T47D (cell line): ENCODE data around the gene CPNE7.

Experiments
- DNase-seq, 2 experiments: peaks; one replicate each; pipeline versions ENCODE4 v3.0.0 to v3.0.0-alpha.2; 2011 to 2012; ENCODE audit warnings: low read depth in 1 of 2, low spot score in 1 of 2
- JUND ChIP-seq: IDR thresholded peaks from 2 replicates; pipeline ENCODE4 v1.6.1; 2012; ENCODE audit warnings: low read depth
- in situ Hi-C: cut with HindIII; loops from 2 replicates; pipeline ENCODE4 v1.10.0; 2016; ENCODE audit warnings: low sequenced_read_pairs, low pct_unique_long_range_greater_than_20kb

The CPNE7 gene

DNA sequence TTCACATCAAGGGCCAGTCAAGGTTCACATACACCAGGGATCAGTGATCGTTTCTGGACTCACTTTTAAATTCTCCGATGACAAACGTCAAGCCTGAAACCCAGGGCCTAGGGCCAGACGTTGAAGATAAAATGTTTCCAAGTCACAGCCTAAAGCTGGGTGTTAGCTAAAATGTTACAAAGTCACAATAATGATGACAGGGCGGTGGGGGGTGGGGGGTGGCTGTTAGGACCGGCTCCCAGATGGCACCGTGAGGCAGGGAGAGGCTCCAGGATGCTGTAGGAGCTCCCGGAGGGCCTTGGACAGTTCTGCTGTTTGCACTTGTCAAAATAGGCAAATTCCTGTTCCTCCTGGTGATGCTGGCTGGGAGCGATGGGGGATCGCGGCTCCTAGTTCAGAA lies 31.4 kb upstream of the CPNE7 start:
- DNase-seq, result no peak
- in situ Hi-C loops, result no loop called here
- TF ChIP-seq JUND, result no peak

DNA sequence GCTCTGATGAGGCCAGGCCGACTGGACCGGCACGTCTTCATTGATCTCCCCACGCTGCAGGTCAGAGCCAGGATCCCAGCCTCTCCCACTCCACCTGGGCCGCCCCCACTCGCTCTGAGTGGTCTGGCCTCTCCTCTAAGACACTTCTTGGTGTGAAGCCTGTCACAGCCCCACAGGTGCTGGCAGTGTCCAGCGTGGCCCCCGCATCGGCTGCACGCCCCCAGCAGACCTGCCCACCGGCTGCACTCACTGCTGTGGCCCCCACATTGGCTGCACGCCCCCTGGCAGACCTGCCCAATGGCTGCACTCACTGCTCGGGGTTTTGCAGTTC lies 30.9 kb upstream of the CPNE7 start:
- no peak for TF ChIP-seq JUND
- DNase-seq, result no peak
- in situ Hi-C loops, result no loop called here

DNA sequence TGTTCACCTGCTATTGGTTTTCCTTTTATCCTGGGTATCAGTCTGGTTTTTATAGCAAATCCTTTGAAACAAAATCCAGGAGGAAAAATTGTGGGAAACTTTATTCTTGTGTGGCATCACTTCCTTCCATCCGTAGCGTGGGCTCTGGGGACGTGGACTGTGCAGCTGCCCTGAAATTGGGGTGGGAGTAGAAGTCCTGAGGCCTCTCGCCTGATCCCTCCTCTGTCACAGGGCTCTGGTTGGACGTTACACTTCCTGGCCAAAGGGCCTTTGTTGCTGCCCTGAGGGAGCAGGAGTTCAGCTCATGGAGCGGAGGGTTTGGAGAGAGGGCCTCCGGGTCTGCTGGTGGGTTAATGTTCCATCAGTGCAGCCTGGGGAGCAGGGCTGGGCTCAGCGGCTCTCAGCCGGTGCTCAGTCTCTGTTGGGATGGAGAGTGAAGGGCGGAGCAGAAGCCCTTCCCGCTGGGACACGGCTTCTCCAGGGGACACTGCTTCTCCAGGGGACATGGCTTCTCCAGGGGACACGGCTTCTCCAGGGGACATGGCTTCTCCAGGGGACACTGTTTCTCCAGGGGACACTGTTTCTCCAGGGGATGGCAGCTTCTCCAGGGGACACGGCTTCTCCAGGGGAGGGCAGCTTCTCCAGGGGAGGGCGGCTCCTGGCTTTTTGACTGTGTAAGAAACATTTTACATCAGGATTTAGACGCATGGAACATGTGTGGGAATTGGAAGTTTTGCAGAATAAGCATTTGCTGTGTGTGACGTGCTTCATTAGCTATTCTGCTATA lies 30.3 kb upstream of the CPNE7 start:
- DNase-seq, result no peak
- no peak for TF ChIP-seq JUND
- in situ Hi-C loops, result no loop called here

DNA sequence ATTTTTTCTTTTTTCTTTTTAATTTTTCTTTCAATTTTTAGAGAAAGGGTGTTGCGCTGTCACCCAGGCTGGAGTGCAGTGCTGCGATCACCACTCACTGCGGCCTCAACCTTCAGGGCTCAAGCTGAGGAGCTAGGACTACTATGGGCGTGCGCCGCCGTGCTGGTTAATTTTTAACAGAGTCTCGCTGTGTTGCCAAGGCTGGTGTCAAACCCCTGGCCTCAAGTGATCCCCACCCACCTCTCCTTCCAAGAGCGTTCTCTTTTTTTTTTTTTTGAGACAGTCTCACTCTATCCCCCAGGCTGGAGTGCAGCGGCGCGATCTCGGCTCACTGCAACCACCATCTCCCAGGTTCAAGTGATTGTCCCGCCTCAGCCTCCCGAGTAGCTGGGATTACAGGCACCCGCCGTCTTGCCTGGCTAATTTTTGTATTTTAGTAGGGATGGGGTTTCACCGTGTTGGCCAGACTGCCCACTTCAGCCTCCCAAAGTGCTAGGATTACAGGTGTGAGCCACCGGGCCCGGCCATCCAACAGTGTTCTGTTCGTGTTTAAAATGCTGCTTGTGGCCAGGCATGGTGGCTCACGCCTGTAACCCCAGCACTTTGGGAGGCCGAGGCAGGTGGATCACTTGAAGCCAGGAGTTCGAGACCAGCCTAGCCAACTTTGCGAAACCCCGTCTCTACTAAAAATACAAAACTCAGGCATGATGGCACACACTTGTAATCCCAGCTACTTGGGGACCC lies 29.6 kb upstream of the CPNE7 start:
- TF ChIP-seq JUND, result no peak
- in situ Hi-C loops, result no loop called here
- no peak for DNase-seq

DNA sequence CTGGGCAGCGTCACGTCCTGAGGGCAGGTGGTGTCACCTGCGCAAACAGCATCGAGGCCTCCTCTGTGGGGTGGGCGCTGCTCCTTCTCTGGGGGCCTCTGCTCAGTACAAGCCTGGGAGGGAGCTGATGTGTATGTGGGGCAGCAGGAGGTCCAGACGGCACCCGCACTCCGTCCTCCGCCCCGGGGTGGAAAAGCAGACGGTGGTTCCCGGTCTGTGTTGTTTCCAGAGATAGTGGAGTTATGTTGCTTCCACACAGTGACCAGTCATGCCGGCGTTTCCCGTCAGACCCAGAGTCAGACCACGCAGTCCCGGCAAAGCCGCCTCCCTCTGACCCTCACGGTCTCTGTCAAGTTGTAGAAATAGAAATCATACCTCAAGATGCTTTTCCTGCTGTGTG lies 28.8 kb upstream of the CPNE7 start:
- in situ Hi-C loops, result no loop called here
- DNase-seq, result no peak
- TF ChIP-seq JUND, result no peak

DNA sequence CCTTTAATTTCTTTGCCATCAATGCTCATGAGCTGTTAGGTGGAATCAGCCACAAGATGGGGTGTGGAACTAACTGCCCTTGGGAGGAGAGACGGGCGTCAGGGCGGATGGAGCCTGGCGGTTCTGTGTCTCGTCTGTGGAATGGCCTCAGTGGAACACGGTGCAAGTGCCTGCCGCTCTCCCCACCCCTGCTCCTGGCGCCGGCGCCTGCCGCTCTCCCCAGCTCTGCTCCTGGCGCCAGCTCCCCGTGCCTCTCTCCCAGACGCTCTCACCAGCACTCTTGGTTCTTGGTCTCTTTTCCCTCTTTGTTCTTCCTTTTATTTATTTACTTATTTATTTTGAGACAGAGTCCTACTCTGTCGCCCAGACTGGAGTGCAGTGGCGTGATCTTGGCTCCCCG lies 28.3 kb upstream of the CPNE7 start:
- no peak for DNase-seq
- in situ Hi-C loops, result no loop called here
- TF ChIP-seq JUND, result no peak

DNA sequence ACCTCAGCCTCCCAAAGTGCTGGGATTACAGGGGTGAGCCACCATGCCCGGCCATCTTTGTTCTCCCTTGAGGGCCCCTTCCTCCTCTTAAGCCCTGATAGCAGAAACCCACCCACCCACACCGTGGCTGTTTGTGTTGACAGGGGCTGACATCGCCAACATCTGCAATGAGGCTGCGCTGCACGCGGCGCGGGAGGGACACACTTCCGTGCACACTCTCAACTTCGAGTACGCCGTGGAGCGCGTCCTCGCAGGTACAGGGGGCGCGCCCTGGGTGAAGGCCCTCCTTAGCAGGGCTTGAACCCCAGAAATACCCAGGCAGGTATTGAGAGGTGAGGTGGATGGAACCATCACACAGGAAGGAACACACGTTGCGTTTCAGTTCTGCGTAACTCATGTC lies 27.7 kb upstream of the CPNE7 start:
- TF ChIP-seq JUND, result no peak
- in situ Hi-C loops, result no loop called here
- DNase-seq, result no peak

DNA sequence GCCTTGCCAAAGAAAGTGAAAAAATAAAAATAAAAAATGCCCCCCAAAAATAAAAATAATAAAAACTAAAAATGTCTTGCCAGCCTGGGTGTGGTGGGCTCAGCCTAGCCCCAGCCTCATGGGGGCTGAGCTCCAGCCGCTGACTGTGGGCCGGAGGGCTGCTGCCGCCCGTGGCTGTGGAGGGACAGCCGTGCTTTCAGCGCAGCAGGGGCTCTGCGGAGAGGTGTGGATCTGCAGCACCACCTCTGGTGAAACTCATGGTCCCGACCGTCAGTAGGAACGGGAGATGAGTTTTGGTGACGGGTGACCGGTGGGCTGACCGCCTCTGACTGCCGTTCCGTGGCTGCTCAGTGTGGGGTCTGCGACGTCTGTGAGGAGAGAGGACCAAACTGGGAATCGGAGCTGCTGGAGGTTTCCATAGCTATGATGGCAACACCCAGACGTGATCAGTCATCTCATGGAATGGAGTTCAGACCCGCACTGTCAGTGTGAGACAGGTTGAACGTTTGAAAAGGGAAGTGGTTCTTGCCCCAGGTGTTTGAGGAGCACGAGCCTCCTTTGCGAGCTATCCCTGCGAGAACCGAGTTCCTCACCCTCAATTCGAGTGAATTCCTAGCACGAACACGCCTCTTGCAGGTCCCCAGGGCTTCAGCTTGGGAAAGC lies 27.1 kb upstream of the CPNE7 start:
- no peak for TF ChIP-seq JUND
- DNase-seq, result no peak
- in situ Hi-C loops, result no loop called here

DNA sequence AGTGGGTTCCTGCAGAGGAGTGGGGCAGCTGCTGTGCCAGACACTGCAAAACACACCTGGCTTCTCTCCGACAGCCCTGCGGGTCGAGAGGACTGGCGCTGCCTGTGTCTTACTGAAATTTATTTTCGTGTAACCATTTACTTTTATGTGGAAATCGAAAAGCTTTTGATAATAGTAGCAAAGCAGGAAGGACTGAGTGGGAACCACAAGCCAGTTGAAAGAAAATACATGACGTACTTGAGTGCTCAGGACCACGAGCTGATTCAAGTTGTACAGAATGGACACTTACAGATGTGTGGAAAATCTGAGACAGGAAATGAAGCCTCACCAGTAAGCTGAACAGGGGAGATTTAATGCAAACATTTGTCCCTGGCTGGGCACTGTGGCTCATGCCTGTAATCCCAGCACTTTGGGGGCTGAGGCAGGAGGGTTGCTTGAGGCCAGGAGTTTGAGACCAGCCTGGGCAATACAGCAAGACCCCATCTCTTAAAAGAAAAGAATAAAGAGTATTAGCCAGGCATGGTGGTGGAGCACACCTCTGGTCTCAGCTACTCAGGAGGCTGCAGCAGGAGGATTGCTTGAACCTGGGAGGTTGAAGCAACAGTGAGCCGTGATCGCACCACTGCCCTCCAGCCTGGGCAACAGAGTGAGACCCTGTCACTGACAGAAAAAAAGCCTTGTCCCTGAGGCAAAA lies 26.4 kb upstream of the CPNE7 start:
- DNase-seq, result no peak
- no peak for TF ChIP-seq JUND
- in situ Hi-C loops, result no loop called here

DNA sequence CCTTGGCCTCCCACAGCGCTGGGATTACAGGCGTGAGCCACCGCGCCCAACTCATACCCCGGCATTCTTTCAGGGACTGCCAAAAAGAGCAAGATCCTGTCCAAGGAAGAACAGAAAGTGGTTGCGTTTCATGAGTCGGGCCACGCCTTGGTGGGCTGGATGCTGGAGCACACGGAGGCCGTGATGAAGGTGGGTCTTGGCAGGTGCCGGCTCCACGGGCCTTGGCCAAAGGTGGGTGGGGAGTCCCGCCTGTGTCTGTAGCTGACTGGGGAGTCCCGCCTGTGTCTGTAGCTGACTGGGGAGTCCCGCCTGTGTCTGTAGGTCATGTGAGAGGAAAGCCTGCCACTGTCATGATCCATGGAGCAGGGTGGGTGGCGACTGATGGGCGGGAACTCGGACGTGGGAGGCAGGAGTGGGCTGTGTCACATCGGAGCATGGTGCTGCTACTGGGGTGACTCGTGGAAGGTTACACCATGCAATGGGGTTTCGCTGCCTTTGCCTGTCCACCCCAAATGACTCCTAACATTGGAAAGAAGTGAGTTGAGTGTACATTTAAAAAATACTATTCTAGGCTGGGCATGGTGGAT lies 25.0 kb upstream of the CPNE7 start:
- no peak for TF ChIP-seq JUND
- in situ Hi-C loops, result no loop called here
- DNase-seq, result no peak

DNA sequence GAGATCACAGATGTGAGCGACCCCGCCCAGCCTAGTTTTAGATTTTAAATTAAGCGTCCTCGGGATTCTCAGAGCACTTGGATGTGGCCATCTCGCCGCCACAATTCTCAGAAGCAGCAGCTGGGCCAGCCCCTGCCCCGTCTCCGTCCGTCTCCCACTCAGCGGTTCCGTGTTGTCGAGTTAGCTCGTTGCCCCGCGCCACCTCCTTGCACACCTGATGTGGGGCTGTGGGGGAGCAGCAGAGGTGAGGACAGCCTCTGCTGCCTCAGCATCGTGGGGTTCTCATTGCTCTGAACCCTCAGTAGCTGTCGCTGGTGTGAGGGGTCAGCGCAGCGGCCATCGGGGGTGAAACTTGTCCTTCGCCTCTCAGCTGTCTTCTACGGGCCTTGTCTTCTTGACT lies 23.2 kb upstream of the CPNE7 start:
- in situ Hi-C loops, result no loop called here
- DNase-seq, result no peak
- TF ChIP-seq JUND, result no peak

DNA sequence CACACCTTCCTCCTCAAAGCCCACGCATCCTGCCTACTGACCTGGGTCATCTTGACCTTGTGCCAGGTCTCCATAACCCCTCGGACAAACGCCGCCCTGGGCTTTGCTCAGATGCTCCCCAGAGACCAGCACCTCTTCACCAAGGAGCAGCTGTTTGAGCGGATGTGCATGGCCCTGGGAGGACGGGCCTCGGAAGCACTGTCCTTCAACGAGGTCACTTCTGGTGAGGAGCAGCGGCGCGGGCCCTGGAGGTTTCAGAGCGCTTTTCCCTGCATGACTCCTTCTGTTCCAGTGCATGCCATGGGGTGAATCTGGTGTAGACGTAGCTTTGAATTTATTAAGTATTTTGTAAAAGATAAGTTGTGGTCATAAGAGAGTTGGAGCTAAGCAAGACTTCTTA lies 22.6 kb upstream of the CPNE7 start:
- no peak for DNase-seq
- TF ChIP-seq JUND, result no peak
- in situ Hi-C loops, result no loop called here
